SK-N-SH treated with all-trans-retinoic acid at 6 μM for 48 hours (cell line): ENCODE measurements around the gene CCR9.

Experiments
- ARNTL ChIP-seq: fragments of 450-650 bp; formaldehyde crosslinking; IDR thresholded peaks from 2 replicates; pipeline ENCODE4 v1.5.0; 2020; ENCODE audit warnings: low read depth, mild to moderate bottlenecking, moderate library complexity, borderline replicate concordance
- CREB5 ChIP-seq: fragments of 250-450 bp; sonication (Bioruptor Pico); IDR thresholded peaks from 2 replicates; pipeline ENCODE4 v1.5.1; 2020; ENCODE audit warnings: low read depth, mild to moderate bottlenecking, moderate library complexity
- CSDC2 ChIP-seq: fragments of 250-450 bp; sonication (Bioruptor Pico); IDR thresholded peaks from 2 replicates; pipeline ENCODE4 v1.5.0; 2020; ENCODE audit warnings: mild to moderate bottlenecking, moderate library complexity
- OSR1 ChIP-seq: fragments of 250-450 bp; sonication (Bioruptor Pico); IDR thresholded peaks from 2 replicates; pipeline ENCODE4 v1.8.0; 2022; ENCODE audit warnings: moderate library complexity, mild to moderate bottlenecking, inconsistent platforms
- PATZ1 ChIP-seq: fragments of 250-450 bp; sonication (Bioruptor Pico); IDR thresholded peaks from 2 replicates; pipeline ENCODE4 v1.8.0; 2020; ENCODE audit warnings: mild to moderate bottlenecking, moderate library complexity, borderline replicate concordance
- POU6F1 ChIP-seq: fragments of 250-450 bp; sonication (Bioruptor Pico); IDR thresholded peaks from 2 replicates; pipeline ENCODE4 v1.8.0; 2021; ENCODE audit warnings: low read depth, mild to moderate bottlenecking, moderate library complexity, borderline replicate concordance
- PPARA ChIP-seq: fragments of 250-450 bp; sonication (Bioruptor Pico); IDR thresholded peaks from 2 replicates; pipeline ENCODE4 v1.5.0; 2020; ENCODE audit warnings: mild to moderate bottlenecking, borderline replicate concordance
- TCF4 ChIP-seq: fragments of 250-450 bp; sonication (Bioruptor Pico); IDR thresholded peaks from 2 replicates; pipeline ENCODE4 v1.8.0; 2021; ENCODE audit warnings: mild to moderate bottlenecking, moderate library complexity, borderline replicate concordance
- TSHZ2 ChIP-seq: fragments of 250-450 bp; sonication (Bioruptor Pico); IDR thresholded peaks from 2 replicates; pipeline ENCODE4 v1.5.0; 2020; ENCODE audit warnings: mild to moderate bottlenecking, moderate library complexity
- ZC3H10 ChIP-seq: fragments of 250-450 bp; sonication (Bioruptor Pico); IDR thresholded peaks from 2 replicates; pipeline ENCODE4 v1.5.1; 2021; ENCODE audit warnings: mild to moderate bottlenecking, moderate library complexity
- ZFP30 ChIP-seq: fragments of 450-650 bp; formaldehyde crosslinking; IDR thresholded peaks from 2 replicates; pipeline ENCODE4 v1.5.0; 2022; ENCODE audit warnings: mild to moderate bottlenecking, moderate library complexity
- ZNF70 ChIP-seq: fragments of 450-650 bp; formaldehyde crosslinking; IDR thresholded peaks from 2 replicates; pipeline ENCODE4 v1.5.0; 2020; ENCODE audit warnings: mild to moderate bottlenecking, moderate library complexity
- ZNF8 ChIP-seq: fragments of 450-650 bp; formaldehyde crosslinking; IDR thresholded peaks from 2 replicates; pipeline ENCODE4 v1.5.0; 2020; ENCODE audit warnings: mild to moderate bottlenecking, moderate library complexity

GRCh38 chr3:45936261-45936660 is 49.9 kb downstream of the CCR9 start:
- TF ChIP-seq PPARA (CRISPR knock-in tag), result no peak
- no peak for TF ChIP-seq PATZ1 (CRISPR knock-in tag)
- TF ChIP-seq CREB5 (CRISPR knock-in tag), result no peak
- no peak for TF ChIP-seq POU6F1 (CRISPR knock-in tag)
- no peak for TF ChIP-seq TSHZ2 (CRISPR knock-in tag)
- no peak for TF ChIP-seq CSDC2 (CRISPR knock-in tag)
- no peak for TF ChIP-seq ZNF70
- TF ChIP-seq ZNF8 (CRISPR knock-in tag), result no peak
- TF ChIP-seq TCF4 (CRISPR knock-in tag), result no peak
- no peak for TF ChIP-seq ARNTL
- TF ChIP-seq ZFP30 (CRISPR knock-in tag), result no peak
- TF ChIP-seq ZC3H10, result no peak
- no peak for TF ChIP-seq OSR1
